Breast epithelium (tissue), 3 donors: ENCODE results near the gene SLC39A1.

ENCODE experiments used
- CTCF ChIP-seq, 3 donors: fragments of 450-650 bp; IDR thresholded peaks; one replicate each; pipeline ENCODE4 v1.5.1; 2016 to 2017; ENCODE audit warnings: antibody characterized with exemption in 3 of 3, mild to moderate bottlenecking in 3 of 3, moderate library complexity in 3 of 3
- POLR2AphosphoS5 ChIP-seq, 3 donors: sonication (generic); formaldehyde crosslinking; IDR thresholded peaks; one replicate each; pipeline ENCODE4 v1.6.1; 2017; ENCODE audit warnings: antibody characterized with exemption in 3 of 3

- TF ChIP-seq CTCF (IDR thresholded peaks at IDR 0.05) = no peak
- no peak for TF ChIP-seq POLR2AphosphoS5 (IDR thresholded peaks at IDR 0.05)
These were observed 29.9 kb downstream of the SLC39A1 start for GRCh38 chr1:153933430-153933829.
